IMR-90 (cell line): ENCODE measurements around the gene ODF2.

ENCODE experiments used
- BHLHE40 ChIP-seq: fragments of 150-350 bp; IDR thresholded peaks from 2 replicates; pipeline ENCODE4 v1.6.1; 2016; ENCODE audit warnings: mild to moderate bottlenecking, low read depth, low read length
- CHD1 ChIP-seq: IDR thresholded peaks from 2 replicates; pipeline ENCODE4 v1.6.1; 2012; ENCODE audit warnings: low read depth, low read length, improper control_type of control experiment
- CTCF ChIP-seq: conservative IDR thresholded peaks from 2 replicates; pipeline ENCODE4 v1.5.1; 2012; ENCODE audit warnings: mild to moderate bottlenecking, low read depth, low read length, improper control_type of control experiment
- FOS ChIP-seq: fragments of 150-350 bp; IDR thresholded peaks from 2 replicates; pipeline ENCODE4 v1.6.1; 2016; ENCODE audit warnings: low read depth, low read length
- MAFK ChIP-seq: IDR thresholded peaks from 2 replicates; pipeline ENCODE4 v1.6.1; 2012; ENCODE audit warnings: low read depth, low read length, improper control_type of control experiment
- MAZ ChIP-seq: IDR thresholded peaks from 2 replicates; pipeline ENCODE4 v1.6.1; 2012; ENCODE audit warnings: low read depth, mild to moderate bottlenecking, low read length, improper control_type of control experiment, moderate library complexity, borderline replicate concordance
- MXI1 ChIP-seq: IDR thresholded peaks from 2 replicates; pipeline ENCODE4 v1.6.1; 2012; ENCODE audit warnings: low read depth, mild to moderate bottlenecking, low read length, moderate library complexity, borderline replicate concordance
- POLR2A ChIP-seq: IDR thresholded peaks from 2 replicates; pipeline ENCODE4 v1.6.1; 2012; ENCODE audit warnings: mild to moderate bottlenecking, low read depth, low read length
- RAD21 ChIP-seq: IDR thresholded peaks from 2 replicates; pipeline ENCODE4 v1.6.1; 2012; ENCODE audit warnings: low read length, improper control_type of control experiment
- RFX5 ChIP-seq: IDR thresholded peaks from 2 replicates; pipeline ENCODE4 v1.8.0; 2012; ENCODE audit warnings: low read depth, mild to moderate bottlenecking, low read length, moderate library complexity
- SMC3 ChIP-seq: fragments of 150-350 bp; IDR thresholded peaks from 2 replicates; pipeline ENCODE4 v1.6.1; 2016; ENCODE audit warnings: low read depth, mild to moderate bottlenecking, antibody characterized with exemption, low read length, moderate library complexity
- USF2 ChIP-seq: fragments of 150-350 bp; IDR thresholded peaks from 2 replicates; pipeline ENCODE4 v1.6.1; 2017; ENCODE audit warnings: mild to moderate bottlenecking, antibody characterized with exemption, low read length, low read depth

GRCh38 chr9:128438343-128439109, 17.3 kb upstream of the ODF2 start:
- TF ChIP-seq CTCF (peak; percentile 79), USF2 (no peak), MXI1 (no peak), POLR2A (no peak), MAFK (no peak), FOS (no peak), RAD21 (peak; percentile 64), RFX5 (no peak), SMC3 (peak; percentile 64), CHD1 (no peak), BHLHE40 (no peak), MAZ (no peak; the same call in 1 of the 2 replicates)
